GM10248 (cell line): ENCODE data around the gene PLPP2.

Experiments used
- CTCF ChIA-PET: fragments of 300-600 bp; sonication (Branson Sonifier 250); formaldehyde crosslinking; extraction: SDS; loops from one replicate; lab custom pipeline; 2021; ENCODE audit warnings: antibody characterized with exemption; lab: Yijun Ruan, JAX
- POLR2A ChIA-PET: fragments of 350-650 bp; sonication (Branson Sonifier 250); formaldehyde crosslinking; extraction: SDS; loops from one replicate; lab custom pipeline; 2020; ENCODE audit warnings: antibody characterized with exemption; lab: Yijun Ruan, JAX
- DNase-seq: peaks from one replicate; pipeline ENCODE4 v3.0.0; 2012; ENCODE audit errors: extremely low spot score
- CTCF ChIP-seq: IDR thresholded peaks from 2 replicates; pipeline ENCODE4 v1.5.1; 2012; ENCODE audit warnings: mild to moderate bottlenecking, low read depth; ENCODE audit errors: extremely low read depth, missing control alignments, control extremely low read depth

PLPP2 gene

GRCh38 chr19:291006-291521, at the start of gene PLPP2:
PLPP2 (minus strand) TSS chr19:291403; CDS start chr19:291336, 67 bp downstream.
- DNase-seq, result no peak
- CTCF ChIA-PET, result no interaction called here
- TF ChIP-seq CTCF, result no peak
- POLR2A ChIA-PET, result no interaction called here

GRCh38 chr19:340620-341385, 49.6 kb upstream of the PLPP2 start:
- ChIA-PET CTCF (no interaction called here), POLR2A (no interaction called here)
- DNase-seq, result no peak

GRCh38 chr19:339262-339887, 48.2 kb upstream of the PLPP2 start:
- CTCF ChIA-PET, result no interaction called here
- no peak for TF ChIP-seq CTCF
- DNase-seq, result no peak
- POLR2A ChIA-PET, result no interaction called here

More at GRCh38 chr19:340620-341385, 49.6 kb upstream of the PLPP2 start:
- TF ChIP-seq CTCF, result no peak

GRCh38 chr19:338421-338820, 47.2 kb upstream of the PLPP2 start:
- no peak for DNase-seq
- TF ChIP-seq CTCF, result no peak
- CTCF ChIA-PET, result no interaction called here
- POLR2A ChIA-PET, result no interaction called here

GRCh38 chr19:336067-336614, 44.9 kb upstream of the PLPP2 start:
- no peak for DNase-seq
- CTCF ChIA-PET, result no interaction called here
- POLR2A ChIA-PET, result no interaction called here
- no peak for TF ChIP-seq CTCF

- CTCF ChIA-PET, result no interaction called here
- POLR2A ChIA-PET, result no interaction called here
- TF ChIP-seq CTCF, result no peak
- DNase-seq, result no peak
These were observed 44.4 kb upstream of the PLPP2 start for GRCh38 chr19:335486-336066.
